HG03045 (cell line): ENCODE results near the gene CUX1.
"Not testable (repeated sequence)": the region's sequence is repeated elsewhere in the genome, so short reads cannot be mapped to it uniquely, and the experiment has no call there.

Experiments used
- ATAC-seq: cut with Tn5 transposase; IDR thresholded peaks from one replicate; pipeline ENCODE4 v1.9.1; 2021; ENCODE audit warnings: mild to moderate bottlenecking, moderate library complexity; ENCODE audit not compliant: unreplicated experiment

Gene CUX1

GRCh38 chr7:101912716-101913110, 95.3 kb downstream of the CUX1 start:
- no peak for ATAC-seq

- ATAC-seq: no peak
Observed at GRCh38 chr7:101913247-101913721, 95.9 kb downstream of the CUX1 start.

GRCh38 chr7:101913851-101914250, 96.4 kb downstream of the CUX1 start:
- no peak for ATAC-seq

GRCh38 chr7:101915000-101915399, 97.6 kb downstream of the CUX1 start:
- no peak for ATAC-seq

GRCh38 chr7:101916041-101916800, 98.8 kb downstream of the CUX1 start:
- ATAC-seq: no peak

GRCh38 chr7:101916876-101917275, 99.5 kb downstream of the CUX1 start:
- ATAC-seq: no peak

- ATAC-seq: no peak
Observed at GRCh38 chr7:101917566-101917965, 100.1 kb downstream of the CUX1 start.

GRCh38 chr7:101918426-101918825, 101.0 kb downstream of the CUX1 start:
- no peak for ATAC-seq

- ATAC-seq: no peak
Observed at GRCh38 chr7:101919363-101920115, 102.1 kb downstream of the CUX1 start.

GRCh38 chr7:101921061-101921460, 103.6 kb downstream of the CUX1 start:
- ATAC-seq: no peak

GRCh38 chr7:101921546-101922489, 104.4 kb downstream of the CUX1 start:
- ATAC-seq: not testable (repeated sequence)

- no peak for ATAC-seq
Observed at GRCh38 chr7:101922631-101923601, 105.5 kb downstream of the CUX1 start.

GRCh38 chr7:101923602-101923985, 106.2 kb downstream of the CUX1 start:
- no peak for ATAC-seq

- no peak for ATAC-seq
Observed at GRCh38 chr7:101924171-101924570, 106.7 kb downstream of the CUX1 start.

- ATAC-seq: no peak
Observed at GRCh38 chr7:101926265-101926664, 108.8 kb downstream of the CUX1 start.

GRCh38 chr7:101927389-101927788, 110.0 kb downstream of the CUX1 start:
- ATAC-seq: no peak

GRCh38 chr7:101927802-101928201, 110.4 kb downstream of the CUX1 start:
- no peak for ATAC-seq

GRCh38 chr7:101929256-101929655, 111.8 kb downstream of the CUX1 start:
- no peak for ATAC-seq

- not testable (repeated sequence) for ATAC-seq
Observed at GRCh38 chr7:101929911-101930310, 112.5 kb downstream of the CUX1 start.

- ATAC-seq: no peak
Observed at GRCh38 chr7:101932083-101932482, 114.7 kb downstream of the CUX1 start.
